Activated CD4-positive, alpha-beta T cell treated with anti-CD3 and anti-CD28 coated beads, Interleukin-2, amount 50 U/mL, for 16 hours (primary cell): ENCODE results near the gene HOXA5.

ENCODE experiments used
- DNase-seq: peaks from one replicate; pipeline ENCODE4 v3.0.0-alpha.2; 2020

Gene HOXA5

DNA sequence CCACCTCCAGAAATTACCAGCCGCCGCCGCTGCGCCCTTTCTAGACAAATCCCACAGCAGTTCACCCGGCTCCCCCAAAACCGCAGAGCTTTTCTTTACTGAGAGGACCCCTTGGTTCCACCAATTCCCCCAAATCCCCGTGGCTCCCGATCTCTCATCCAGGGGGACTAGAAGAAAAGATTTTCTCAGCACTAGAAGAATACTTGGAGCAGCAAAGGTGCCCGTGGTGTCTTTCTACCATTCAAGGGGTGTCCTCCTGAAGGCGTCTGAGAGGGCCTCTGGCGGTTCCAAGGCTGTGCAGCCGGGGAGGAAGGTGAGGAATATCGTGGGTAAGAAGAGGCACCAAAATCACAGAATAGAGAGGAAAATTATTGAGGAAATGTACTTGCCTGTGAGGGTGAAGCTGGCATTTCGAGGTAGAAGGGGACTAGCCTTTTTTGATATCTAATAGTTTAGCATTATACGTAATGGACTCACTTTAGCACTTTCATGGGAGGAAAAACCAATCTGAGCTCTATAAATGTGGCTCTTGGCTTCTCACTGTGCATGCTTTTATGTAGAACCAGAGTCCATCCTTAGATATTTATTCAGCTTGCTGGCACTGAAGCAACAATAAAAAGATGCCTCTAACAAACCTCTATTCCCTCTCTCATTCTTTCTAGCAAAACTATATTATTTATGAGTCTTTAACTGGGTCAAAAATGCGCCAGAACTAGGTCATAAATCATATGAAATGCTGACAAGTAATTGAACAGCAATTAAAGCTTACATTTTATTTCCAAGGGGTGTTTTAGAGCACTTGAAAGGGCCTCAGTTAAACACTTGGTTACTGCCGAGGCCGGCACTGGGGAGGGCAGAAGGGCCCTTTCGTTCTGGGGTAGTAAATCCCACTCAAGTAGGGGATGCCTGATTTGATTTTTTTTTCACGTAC is 27.2 kb downstream of the HOXA5 start:
- no peak for DNase-seq

DNA sequence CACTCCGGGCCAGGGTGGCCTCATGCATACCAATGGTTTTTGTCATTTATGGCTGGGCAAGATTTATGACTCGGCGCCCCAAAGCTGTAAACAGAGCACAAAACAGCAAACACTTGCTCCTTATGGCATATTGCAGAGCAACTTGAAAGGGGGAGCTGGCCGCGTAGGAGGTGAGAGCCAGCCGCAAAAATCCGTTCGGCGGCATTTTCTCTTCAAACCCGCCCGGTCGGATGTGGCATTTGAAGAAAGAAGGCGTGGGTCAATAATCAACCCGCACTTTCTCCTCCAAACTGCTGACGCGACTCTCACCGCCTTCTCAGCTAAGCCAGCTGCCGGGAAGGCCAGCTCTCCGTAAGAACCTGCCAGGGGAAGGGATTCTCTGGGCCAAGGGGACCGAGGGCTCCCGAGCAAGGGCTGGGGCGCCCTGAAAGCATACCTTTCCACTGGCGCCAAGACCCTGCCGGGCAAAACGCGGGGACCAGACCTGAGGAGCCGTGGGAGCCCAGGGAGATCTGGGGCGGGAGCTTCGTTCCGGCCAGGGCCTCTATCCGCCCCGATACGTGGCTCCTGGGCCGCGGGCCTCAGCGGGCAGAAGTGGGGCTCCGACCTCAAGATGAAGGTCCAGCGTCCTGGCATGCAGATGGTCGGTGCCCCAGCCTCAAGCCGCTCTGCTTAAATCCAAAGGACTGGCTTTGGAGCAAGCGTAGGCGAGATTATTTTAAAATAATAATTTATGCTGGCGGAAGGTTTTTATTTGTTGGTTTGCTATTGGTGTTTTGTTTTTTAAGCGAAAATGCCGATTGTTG is 28.1 kb downstream of the HOXA5 start:
- DNase-seq, result no peak

GRCh38 chr7:27114881-27115220 is 28.6 kb downstream of the HOXA5 start:
- no peak for DNase-seq

DNA sequence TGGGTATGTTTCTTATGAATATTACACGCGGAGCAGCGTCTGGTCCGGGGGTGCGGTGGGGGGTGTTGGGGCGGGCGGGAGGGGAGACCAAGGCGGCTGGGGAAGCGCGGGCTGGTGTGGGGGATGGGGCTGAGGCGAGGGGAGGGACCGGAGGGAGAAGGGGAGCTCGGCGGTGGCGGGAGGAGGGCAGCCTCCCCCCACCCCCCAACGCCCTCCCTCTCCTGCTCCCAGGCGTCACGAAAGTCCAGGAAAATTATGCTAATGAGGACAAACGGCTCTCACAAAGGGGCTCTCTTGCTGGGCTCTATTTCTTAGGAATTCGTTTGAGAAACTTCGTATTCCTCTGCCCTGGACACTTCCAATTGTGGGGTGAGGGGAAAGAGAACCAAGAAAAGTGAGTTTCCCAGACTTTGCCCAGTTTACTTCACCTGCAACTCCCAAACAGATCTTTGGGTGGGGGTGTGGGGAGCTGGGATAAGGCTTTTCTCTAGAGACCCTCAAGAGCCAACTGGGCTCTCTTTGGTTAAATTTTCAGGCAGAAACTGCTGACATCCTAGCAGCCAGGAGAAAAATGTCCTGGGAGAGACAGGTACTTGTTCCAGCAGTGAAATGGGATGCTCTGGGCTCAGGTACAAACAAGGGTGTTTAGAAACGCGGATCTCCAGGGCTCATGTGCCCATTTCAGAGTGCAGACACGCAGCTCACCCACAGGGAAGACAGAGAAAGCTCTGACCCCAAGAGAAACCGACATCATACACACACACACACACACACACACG is 29.3 kb downstream of the HOXA5 start:
- no peak for DNase-seq

DNA sequence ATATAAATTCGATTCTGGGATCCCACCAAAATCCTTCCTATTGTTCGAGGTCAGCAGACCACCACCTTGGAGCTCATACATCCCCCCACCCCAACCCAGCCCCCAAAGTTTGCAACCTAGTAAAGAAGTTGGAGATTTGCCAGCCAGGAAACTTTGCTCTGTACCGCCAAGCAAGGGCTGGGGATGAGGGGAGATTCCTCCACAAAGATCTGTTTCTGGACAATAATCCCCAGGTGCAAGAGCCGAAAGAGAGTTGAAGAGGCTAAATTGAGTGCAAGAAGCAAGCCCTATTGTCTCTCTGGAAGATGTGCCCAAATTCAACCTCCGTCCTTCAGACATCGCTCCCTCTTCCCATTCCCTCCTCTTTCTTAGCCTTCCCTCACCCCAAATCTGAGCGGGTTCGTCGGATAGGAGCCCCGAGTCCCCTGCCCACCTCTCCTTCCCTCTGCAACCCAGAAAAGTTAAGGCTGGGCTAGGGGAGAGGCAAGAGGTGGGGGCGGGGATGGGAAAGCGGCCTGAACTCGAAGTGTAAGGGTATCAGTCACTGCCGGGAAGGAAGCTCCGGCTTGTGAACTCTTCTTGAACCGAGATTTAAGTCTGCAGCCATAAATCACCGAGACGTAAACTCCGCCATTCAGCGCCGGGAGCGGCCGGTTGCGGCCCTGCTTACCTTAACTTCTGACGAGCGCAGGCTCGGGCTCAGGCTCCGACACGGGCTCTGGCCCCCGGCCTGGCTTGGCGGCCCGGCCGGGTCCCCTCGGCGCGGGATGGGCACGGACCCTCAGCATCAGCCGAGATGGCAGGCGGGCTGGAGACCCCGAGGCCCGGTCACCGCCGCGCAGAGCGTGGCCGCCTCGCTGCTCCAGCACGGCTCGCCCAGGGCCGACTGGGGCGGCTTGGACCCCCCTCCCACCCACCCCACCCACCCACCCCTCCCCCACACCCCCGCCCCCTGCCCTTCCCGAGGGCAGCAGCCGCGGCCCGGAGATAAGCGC is 30.2 kb downstream of the HOXA5 start:
- no peak for DNase-seq

DNA sequence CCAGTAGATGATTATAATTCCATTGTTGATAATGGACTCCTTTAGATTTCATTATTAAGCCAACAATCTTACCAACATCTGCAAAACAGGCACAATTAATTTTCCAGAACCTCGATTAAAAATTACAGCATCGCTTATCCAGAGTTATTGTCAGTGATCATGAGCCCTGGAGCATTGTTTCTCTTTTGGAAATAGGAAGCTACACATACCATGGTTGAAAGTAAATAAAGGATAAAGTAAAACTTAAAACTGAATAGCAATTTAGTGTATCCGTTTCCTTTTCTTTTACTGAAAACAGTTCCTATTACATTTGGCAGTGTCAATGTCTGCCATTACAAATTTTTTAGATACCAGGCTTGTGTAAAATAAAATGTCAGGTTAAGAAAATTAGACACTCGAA is 31.1 kb downstream of the HOXA5 start:
- no peak for DNase-seq

DNA sequence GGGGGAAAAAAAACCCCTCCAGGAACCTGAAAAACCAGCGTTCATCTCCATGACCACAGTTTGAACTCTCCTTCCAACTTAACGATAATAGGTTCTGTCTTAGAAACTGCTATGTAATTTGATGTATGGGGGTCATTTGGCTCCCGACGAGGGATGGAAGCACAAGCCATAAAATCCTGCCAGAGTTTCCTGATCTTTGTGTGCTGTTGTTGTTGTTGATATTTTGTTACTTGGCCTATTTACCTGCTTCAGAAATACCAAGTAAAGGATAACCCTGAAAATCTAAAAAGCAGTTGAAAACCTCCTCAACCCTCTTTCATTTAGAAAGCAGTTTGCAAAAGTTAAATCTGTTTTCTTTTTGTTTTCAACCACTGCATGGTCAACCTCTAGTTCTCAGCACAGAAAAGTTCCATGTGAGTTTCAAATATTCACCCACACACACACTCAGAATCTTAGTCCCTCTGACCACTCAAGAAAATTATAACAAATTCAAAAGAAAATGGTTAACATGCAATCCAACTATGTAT is 31.7 kb downstream of the HOXA5 start:
- no peak for DNase-seq

DNA sequence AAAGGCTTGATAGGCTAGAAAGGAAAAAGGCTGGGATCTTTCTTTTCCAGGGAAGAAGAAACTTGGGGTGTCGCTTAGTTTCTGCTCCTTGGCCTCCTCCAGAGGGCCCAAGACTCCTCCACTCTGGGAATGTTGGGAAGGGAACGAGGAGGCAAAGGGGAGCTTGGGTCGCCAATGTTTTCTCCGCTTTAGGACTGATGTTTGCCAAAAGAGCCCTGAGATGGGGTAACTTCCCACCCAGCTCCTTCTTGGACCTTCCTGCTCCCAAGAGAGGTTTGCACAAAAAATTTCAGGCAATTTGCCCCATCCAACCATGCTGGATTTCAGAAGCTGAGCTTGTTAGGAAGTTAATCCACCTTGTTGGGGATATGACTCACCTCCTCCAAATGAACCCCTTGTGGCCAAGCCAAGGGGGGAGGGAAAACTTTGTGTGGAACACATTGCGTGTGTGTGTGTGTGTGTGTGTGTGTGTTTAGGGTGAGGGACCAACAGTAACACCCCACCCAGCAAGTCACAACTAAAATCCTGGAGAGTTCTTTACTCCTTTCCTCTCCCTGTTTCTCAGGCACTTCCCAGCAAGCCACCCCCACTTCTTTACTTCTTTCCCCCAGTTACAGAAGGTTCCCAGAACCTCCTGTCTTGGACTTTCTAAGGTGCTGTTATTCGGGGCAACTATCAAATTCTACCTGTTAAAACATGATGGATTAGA is 32.3 kb downstream of the HOXA5 start:
- no peak for DNase-seq

- no peak for DNase-seq
Observed at GRCh38 chr7:27110186-27111031, 33.1 kb downstream of the HOXA5 start.

DNA sequence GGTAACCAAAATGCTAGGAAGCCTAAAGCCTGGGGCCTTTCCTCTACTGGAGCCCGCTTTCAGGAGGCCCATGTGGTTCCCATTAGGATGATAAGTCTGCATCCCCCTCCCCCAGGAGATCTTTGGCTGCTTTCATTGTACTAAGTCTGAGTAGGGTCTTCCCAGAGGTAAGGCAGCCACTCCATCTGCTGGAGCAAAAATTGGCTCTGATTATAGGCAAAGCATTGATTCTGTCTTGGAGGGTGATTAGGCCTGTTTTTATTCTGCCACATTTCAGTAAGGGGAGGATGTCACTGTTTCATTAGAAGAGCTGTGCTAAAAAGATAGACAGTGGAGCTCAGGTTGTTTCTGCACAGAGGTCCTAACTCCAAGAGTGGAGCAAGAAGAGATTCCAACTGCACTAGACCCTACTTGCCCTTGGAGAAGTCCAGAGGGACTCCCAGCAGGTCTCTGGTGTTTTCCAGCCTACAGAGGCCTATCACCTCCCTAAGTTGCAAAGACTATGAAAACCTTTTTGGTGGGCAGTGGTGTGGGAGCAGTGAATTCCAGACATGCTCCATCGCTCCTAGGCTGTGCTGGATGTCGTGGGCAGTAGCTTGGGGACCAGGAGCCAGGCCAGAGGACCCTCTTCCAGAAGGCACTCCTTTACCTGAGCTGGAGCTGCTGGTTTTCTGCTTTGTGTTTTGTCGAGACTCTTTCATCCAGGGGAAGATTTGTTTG is 33.9 kb downstream of the HOXA5 start:
- no peak for DNase-seq

- no peak for DNase-seq
Observed at GRCh38 chr7:27108390-27109127, 34.9 kb downstream of the HOXA5 start.

DNA sequence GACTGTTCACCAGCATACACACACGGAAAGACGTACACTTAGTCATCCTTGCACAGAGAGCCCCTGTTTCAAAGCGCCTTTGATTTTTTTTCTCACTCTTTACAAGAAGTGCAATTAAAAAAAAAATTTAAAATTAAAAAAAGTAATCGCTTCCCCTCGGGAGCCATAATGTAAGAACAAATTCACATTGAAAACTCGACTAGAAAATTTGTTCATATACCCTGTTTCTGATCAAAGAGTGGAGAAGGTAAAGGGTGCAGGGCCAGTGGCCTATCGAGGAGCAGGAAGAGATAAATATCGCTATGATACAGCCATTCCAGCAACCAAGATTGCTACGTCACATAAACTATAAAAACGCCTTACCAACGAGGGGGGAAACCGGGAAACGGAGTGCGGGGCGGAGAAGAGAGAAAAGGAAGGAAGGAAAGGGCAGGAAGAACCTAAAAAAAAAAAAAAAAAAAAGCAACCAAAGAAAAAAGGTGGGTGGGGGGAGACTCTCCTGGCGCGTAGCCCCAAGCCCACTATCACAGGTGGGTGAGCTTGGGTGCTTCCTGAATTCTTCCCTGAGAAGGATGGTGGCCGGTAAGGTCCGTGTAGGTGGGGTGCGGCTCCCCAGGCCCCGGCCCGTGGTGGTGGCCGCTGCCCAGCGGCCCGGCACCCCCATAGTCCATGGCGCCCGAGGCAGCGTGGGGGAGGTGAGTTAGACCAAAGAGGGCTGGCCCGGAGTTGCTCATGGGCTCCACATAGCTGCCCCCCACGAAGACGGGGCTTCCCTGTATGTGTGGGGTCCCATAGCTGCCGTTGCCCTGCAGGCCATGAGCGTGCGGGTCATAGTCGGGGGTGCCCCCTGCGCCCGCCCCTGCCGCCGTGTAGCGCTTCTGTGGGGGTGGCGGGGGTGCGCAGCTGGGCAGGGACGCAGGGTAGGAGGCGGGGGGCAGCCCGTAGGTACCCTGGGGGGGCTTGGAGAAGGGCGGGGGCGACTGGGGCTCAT is 35.8 kb downstream of the HOXA5 start:
- DNase-seq, result no peak

DNA sequence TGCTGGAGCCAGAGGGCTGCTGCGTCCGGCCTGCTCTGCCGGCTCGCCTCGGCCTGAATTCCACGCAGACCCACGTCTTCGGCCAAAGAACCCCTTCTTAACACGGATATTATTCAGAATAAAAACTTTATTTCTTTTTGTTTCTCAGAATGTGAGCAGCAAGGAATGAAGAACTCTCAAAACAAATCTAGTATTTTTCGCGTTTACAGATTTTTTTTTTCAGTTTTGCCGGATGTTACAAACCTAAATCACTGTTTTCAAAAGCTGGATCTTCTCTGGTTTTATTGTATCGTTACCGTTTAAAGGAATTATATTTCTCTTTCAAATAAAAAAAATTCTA is 36.6 kb downstream of the HOXA5 start:
- no peak for DNase-seq

- DNase-seq, result no peak
Observed at GRCh38 chr7:27106181-27106900, 37.1 kb downstream of the HOXA5 start.

- no peak for DNase-seq
Observed at GRCh38 chr7:27105301-27106031, 38.0 kb downstream of the HOXA5 start.
